ENCODE results near the gene ELMO3. TPM values are rescaled to one million over a fixed set of nuclear protein-coding genes. Genes with fewer than 3 reads are reported as not detected.

ELMO3 gene
- total RNA-seq, 1 experiment from 2014 or later = 1.8 TPM

DNA sequence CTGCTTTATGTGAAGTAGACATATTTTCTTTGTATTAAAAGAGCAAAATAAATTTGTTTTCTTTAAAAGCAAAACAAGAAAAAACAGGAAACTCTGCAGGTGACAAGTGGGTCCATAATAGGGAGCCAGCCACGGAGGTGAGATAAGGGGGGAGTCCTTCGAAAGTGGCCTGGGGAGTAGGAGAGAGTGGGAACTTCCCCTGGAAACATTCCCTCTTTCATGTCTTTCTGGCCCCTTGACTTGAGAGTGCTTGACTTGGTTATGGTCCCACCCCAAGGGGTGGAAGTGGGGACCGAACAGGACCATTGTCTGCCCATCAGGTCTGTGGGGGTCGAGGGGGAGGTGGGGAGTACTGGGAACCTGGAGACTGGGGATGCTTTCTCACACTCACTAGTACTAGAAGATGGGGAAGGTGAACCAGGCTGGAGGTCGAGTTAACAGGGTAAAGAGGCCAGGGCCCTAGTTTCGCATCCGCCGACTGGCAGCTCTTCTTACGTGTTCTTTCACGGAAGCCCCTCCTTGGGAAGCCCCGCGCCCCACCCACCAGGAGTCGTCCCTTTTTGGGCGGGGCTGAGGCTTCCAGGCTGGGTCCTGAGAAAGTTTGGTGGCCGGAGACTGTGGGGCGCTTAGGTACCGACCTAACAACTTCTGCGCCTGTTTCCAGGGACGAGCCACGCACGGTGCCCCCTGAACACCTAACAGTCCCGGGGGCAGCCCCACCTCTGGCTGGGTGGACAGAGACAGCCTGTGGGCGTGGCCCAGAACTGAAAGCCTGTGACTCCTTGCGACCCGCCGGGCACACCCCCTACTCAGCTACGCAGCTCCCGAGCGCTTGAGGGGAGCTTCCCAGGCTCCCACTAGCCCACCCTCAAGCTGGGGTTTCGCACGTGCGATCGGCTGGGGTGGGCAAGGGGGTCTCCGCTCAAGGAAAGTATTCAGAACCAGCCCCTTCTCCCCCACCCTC lies 40.0 kb upstream of the ELMO3 start:
- DNase-seq = peak; percentile 42 to 50
- Histone ChIP-seq H3K9me3 (replicated peaks) (no peaks in the 10 kb centered on the region), H3K4me3 (peak overlapping the region; percentile 87), H3K36me3 (no peaks in the 10 kb centered on the region), H3K27me3 (peaks cover 4% of the 10 kb centered on the region; the same call in 1 of the 2 replicates), H3K27ac (no peak overlapping the region), H3K4me1 (peaks cover 7% of the 10 kb centered on the region; the same call in 1 of the 2 replicates)

DNA sequence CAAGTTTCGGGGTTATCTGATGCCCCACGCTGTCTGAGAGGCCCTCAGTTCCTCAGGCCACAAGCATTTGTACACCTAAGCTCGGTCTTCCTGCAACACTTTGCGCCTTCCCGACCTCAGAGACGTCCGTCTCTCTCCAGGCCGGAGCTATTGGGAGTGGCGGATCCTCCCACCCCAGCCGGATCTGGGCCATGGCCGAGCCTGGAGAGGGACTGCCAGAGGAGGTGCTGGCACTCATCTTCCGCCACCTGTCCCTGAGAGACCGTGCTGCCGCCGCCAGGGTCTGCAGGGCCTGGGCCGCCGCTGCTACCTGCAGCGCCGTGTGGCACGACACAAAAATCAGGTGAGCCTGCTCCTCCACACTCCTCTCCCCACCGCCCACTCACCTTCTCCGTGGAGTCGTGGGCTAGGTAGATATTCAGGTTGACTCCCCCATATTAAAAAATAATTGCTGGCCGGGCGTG lies 37.3 kb upstream of the ELMO3 start:
- no peak overlapping the region for H3K27ac ChIP-seq
- peaks cover 7% of the 10 kb centered on the region; the same call in 1 of the 2 replicates for H3K4me1 ChIP-seq
- H3K36me3 ChIP-seq = no peaks in the 10 kb centered on the region
- no peaks in the 10 kb centered on the region for H3K9me3 ChIP-seq (replicated peaks)
- DNase-seq = no peak
- H3K27me3 ChIP-seq = no peaks in the 10 kb centered on the region
- no peak overlapping the region for H3K4me3 ChIP-seq

DNA sequence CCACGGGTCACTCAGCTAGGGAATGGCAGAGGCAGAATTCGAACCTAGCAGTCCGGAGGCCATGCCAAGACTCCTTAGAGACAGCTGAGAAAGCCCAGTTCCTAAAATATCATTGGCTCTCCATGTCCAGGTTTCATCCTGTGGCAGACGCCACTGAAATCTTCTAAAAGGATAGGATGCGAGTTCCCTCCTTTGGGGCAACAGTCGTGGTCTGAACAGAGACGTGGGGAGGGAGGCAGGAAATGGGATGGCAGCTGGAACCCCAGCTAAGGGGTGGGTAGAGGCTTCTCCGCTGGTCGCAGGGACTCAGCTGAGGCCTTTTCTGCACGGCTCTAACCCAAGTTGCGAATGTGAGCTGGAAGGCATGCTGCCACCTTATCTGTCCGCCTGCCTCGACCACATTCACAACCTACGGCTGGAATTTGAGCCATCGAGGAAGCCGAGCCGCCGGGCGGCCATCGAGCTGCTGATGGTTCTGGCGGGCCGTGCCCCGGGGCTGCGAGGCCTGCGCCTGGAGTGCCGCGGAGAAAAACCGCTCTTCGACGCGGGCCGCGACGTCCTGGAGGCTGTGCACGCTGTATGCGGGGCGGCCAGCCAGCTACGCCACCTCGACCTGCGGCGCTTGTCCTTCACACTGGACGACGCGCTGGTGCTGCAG lies 36.3 kb upstream of the ELMO3 start:
- Histone ChIP-seq H3K4me3 (no peak overlapping the region), H3K4me1 (peaks cover 7% of the 10 kb centered on the region; the same call in 1 of the 2 replicates), H3K27ac (no peak overlapping the region), H3K36me3 (no peaks in the 10 kb centered on the region), H3K27me3 (no peaks in the 10 kb centered on the region), H3K9me3 (replicated peaks) (no peaks in the 10 kb centered on the region)
- DNase-seq = no peak

DNA sequence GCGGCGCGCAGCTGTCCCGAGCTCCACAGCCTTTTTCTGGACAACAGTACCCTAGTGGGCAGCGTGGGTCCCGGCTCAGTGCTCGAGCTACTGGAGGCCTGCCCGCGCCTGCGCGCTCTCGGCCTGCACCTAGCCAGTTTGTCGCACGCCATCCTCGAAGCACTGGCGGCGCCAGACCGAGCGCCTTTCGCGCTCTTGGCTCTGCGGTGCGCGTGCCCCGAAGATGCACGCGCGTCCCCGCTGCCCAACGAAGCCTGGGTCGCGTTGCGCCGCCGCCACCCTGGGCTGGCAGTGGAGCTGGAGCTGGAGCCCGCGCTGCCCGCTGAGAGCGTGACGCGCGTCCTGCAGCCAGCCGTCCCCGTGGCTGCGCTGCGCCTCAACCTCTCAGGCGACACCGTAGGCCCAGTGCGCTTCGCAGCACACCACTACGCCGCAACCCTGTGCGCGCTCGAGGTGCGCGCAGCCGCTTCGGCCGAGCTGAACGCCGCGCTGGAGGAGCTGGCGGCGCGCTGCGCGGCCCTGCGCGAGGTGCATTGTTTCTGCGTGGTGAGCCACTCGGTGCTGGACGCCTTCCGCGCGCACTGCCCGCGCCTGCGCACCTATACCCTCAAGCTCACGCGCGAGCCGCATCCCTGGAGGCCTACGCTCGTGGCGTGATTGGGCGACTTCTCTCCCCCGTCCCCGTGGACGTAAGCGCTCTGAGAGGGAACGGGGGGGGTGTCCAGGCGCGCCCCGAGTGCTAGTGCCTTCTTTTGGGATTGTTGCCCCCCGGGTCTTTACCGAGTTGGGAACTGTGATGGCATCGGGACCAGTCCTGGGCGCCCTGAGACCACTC lies 35.5 kb upstream of the ELMO3 start:
- H3K4me3 ChIP-seq = no peak overlapping the region
- peaks cover 7% of the 10 kb centered on the region for H3K4me1 ChIP-seq
- no peak overlapping the region for H3K27ac ChIP-seq

DNA sequence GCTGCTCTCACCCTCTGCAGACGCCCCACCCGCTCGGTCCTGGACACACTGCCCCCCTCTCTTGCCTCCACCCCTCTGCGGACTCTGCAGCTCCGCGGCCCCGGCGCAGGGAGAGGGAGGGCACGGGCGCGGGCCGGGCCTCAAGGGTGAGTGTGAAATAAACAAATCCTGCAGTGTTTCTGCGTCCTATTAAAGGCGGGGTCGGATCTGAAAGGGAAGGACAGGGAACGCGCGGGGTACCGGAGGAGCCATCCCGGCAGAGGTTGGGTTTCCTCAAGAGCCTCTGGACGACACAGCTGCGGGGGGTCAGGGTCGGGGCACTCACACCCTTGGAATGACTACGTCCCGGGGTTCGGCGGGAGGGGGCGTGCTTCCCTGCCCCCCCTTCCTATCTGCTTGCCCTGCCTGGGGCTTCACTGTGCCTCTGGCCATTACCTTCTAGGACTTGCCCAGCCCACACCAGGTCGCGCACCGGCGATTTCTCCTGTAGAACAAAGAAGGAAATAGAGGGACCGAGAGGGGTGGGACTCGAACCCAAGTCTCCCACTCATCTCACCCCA lies 34.9 kb upstream of the ELMO3 start:
- no peak overlapping the region for H3K4me3 ChIP-seq
- peaks cover 12% of the 10 kb centered on the region for H3K4me1 ChIP-seq
- H3K36me3 ChIP-seq = no peaks in the 10 kb centered on the region
- H3K9me3 ChIP-seq (replicated peaks) = no peaks in the 10 kb centered on the region
- no peak overlapping the region for H3K27ac ChIP-seq
- no peaks in the 10 kb centered on the region for H3K27me3 ChIP-seq
- no peak for DNase-seq

More for the DNA sequence above, 35.5 kb upstream of the ELMO3 start:
- no peak for DNase-seq
- no peaks in the 10 kb centered on the region for H3K36me3 ChIP-seq
- no peaks in the 10 kb centered on the region for H3K9me3 ChIP-seq (replicated peaks)
- no peaks in the 10 kb centered on the region for H3K27me3 ChIP-seq

DNA sequence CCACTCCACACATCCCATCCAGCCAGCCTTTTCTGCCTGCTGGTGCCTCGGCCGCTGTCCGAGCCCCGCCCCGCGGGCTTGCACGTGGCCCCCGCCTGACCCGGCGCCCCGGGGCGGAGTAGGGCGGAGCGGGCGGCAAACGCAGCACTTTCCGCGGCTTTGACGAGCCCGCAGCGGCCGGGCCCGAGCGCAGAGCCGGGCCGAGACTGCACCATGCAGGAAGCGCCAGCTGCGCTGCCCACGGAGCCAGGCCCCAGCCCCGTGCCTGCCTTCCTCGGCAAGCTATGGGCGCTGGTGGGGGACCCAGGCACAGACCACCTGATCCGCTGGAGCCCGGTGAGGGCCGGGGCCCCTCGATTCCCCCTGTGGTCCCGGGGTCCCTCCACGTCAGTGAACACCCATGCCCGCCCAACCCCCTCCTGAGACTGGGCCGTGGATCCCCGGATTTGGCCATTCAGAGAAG lies 34.3 kb upstream of the ELMO3 start, which contains the start of gene HSF4:
TSS of gene HSF4 (plus strand) at position 147 of the 463 bp plus-strand sequence. CDS start at position 214, 67 bp downstream.
- DNase-seq = no peak
- Histone ChIP-seq H3K27ac (no peak within 1 kb of the TSS), H3K4me3 (no peak within 1 kb of the TSS), H3K9me3 (replicated peaks) (no peaks in the 10 kb centered on the region), H3K27me3 (no peaks in the 10 kb centered on the region), H3K36me3 (no peaks in the 10 kb centered on the region), H3K4me1 (peaks cover 15% of the 10 kb centered on the region)

DNA sequence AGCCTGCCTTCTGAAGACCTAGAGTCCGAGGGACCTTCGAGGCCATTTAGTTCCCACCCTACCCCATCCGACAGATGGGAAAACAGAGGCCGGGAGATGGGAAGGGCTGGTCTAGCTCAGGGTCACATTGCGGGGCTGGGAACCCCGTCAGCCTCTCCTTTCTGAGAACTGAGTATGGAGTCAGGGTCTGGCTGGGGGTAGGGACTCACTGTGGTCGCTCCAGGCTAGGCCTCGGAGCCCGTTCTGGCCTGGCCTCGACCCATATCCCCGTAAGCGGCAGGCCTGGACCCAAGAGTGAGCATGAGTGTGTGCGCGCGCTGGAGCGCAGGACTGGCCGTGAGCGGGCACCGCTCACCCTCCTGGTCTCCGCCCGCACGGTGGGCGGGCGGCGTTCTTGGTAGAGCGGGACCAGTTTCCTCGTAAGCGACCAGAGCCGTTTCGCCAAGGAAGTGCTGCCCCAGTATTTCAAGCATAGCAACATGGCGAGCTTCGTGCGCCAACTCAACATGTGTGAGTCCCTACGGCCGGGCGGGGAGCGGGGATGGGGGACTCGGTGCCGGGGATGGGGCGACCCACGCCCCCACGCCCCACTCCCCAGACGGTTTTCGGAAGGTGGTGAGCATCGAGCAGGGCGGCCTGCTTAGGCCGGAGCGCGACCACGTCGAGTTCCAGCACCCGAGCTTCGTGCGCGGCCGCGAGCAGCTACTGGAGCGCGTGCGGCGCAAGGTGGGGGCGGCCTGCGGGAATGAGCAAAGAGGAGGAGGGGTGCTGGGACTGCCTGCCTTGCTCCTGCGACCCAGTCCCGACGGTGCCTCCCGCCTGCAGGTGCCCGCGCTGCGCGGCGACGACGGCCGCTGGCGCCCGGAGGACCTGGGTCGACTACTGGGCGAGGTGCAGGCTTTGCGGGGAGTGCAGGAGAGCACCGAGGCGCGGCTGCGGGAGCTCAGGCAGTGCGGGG lies 33.5 kb upstream of the ELMO3 start:
- no peak overlapping the region for H3K4me3 ChIP-seq
- no peak for DNase-seq
- peaks cover 13% of the 10 kb centered on the region for H3K4me1 ChIP-seq
- no peak overlapping the region for H3K27ac ChIP-seq
- no peaks in the 10 kb centered on the region for H3K36me3 ChIP-seq
- H3K9me3 ChIP-seq (replicated peaks) = no peaks in the 10 kb centered on the region
- no peaks in the 10 kb centered on the region for H3K27me3 ChIP-seq

DNA sequence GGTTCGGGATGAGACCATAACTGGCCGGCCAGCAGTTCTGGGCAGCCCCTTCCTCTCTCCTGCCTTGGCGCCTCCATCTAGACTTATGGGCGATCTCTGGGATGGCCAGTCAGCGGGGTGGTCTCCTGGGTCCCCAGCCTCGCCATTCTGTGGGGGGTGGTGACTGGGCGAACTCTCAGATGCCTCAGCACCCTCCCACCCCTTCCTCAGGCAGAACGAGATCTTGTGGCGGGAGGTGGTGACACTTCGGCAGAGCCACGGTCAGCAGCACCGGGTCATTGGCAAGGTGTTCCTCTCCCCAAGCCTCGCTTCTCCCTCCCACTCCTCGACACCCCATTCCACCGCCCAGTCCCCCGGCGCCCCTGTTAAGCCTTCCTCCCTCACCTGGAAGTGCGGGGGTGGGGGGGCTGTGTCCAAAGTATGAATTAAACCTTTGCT lies 32.8 kb upstream of the ELMO3 start:
- peaks cover 13% of the 10 kb centered on the region for H3K4me1 ChIP-seq
- H3K36me3 ChIP-seq = no peaks in the 10 kb centered on the region
- DNase-seq = no peak
- H3K27ac ChIP-seq = no peak overlapping the region
- H3K27me3 ChIP-seq = no peaks in the 10 kb centered on the region
- H3K9me3 ChIP-seq (replicated peaks) = no peaks in the 10 kb centered on the region
- no peak overlapping the region for H3K4me3 ChIP-seq

DNA sequence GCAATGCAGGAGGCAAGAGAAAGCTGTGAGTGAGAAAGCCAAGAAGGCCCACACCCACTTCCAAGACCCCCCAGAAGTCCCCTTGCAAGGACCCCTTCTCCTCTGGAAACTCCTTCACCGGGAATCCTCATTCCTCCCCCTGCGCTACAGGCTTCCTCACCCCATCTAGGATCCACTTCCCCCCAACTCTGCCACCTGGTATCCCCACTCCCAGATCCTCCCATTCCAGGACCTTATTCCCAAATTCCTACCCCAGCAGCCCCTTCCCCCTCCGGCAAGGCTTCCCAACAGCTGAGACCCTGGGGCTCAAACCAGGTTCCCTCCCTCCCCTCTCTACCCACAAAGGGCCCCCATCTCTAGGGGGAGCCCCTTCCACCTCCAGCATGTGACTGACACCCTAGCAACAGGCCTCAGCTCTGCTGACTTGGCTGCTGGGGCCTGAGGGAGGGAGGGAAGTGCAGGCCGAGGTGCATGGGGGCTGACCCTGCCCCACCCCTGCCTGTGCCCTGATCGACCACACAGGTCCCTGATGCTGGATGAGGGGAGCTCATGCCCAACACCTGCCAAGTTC lies 32.2 kb upstream of the ELMO3 start:
- Histone ChIP-seq H3K36me3 (no peaks in the 10 kb centered on the region), H3K4me1 (peaks cover 19% of the 10 kb centered on the region), H3K27me3 (no peaks in the 10 kb centered on the region)

DNA sequence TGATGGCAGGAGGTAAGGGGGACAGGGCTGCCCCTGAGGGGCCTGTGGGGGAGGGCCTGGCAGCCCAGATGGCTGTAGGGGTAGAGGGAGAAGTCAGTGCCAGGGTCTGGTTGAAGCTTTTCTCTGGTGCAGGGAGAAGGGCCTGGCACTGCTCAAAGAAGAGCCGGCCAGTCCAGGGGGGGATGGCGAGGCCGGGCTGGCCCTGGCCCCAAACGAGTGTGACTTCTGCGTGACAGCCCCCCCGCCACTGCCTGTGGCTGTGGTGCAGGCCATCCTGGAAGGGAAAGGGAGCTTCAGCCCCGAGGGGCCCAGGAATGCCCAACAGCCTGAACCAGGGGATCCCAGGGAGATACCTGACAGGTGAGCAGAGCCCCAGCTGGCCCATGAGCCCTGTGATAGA lies 31.3 kb upstream of the ELMO3 start:
- no peak overlapping the region for H3K4me3 ChIP-seq
- H3K9me3 ChIP-seq (replicated peaks) = no peaks in the 10 kb centered on the region
- no peaks in the 10 kb centered on the region for H3K27me3 ChIP-seq
- peaks cover 19% of the 10 kb centered on the region for H3K4me1 ChIP-seq
- H3K27ac ChIP-seq = no peak overlapping the region
- H3K36me3 ChIP-seq = no peaks in the 10 kb centered on the region
- no peak for DNase-seq

More for the DNA sequence above, 32.2 kb upstream of the ELMO3 start:
- Histone ChIP-seq H3K27ac (no peak overlapping the region), H3K4me3 (no peak overlapping the region), H3K9me3 (replicated peaks) (no peaks in the 10 kb centered on the region)
- DNase-seq = no peak

DNA sequence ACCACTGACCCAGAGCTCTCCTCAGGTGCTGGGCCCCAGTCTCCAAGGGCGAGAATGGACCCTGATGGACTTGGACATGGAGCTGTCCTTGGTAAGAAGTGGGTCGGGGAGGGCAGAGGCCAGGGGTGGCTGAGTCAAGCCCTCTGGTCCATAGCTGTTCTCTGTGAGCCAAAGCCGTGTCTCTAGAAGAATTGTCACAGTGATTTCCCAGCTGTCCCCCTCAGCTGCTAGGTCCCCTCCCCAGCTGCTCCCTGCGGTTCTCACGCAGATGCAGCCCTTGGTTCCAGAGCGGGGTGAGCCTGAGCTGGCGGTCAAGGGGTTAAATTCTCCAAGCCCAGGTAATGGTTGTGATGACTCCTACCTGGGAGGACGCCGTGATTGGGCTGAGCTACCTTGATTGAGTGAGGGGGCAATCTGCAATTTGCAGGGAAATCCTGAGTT lies 29.9 kb upstream of the ELMO3 start:
- H3K27ac ChIP-seq = peak overlapping the region; percentile 82
- no peaks in the 10 kb centered on the region for H3K27me3 ChIP-seq

DNA sequence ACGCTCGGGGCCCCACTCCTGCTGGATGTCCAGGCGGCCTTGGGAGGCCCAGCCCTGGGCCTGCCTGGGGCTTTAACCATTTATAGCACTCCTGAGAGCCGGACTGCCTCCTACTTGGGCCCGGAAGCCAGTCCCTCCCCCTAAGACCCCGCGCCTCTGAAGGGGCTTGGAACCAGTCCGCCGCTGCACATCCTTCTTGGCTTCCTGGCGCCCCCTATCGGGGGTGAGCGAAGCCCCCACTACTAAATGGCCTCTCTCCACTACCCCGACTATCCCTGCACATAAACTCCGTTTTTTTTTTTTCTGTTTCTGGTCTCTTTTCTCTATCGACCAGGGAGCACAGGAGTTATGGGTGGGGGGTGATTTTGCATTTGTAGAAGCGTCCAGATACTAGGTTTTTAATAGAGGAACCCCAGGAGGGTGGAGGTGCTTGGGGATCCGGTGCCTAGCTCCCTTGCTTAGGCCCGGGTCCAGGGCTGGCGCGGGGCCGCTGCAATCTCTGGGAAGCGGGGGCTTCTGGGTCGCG lies 29.2 kb upstream of the ELMO3 start:
- no peaks in the 10 kb centered on the region for H3K9me3 ChIP-seq (replicated peaks)
- peak overlapping the region; percentile 82 for H3K27ac ChIP-seq
- no peaks in the 10 kb centered on the region for H3K27me3 ChIP-seq
- peaks cover 26% of the 10 kb centered on the region for H3K4me1 ChIP-seq
- H3K36me3 ChIP-seq = no peaks in the 10 kb centered on the region
- peak; percentile 92 to 94 for DNase-seq
- peak overlapping the region; percentile 69 for H3K4me3 ChIP-seq

More for the DNA sequence above, 29.9 kb upstream of the ELMO3 start:
- H3K4me1 ChIP-seq = peaks cover 26% of the 10 kb centered on the region
- H3K36me3 ChIP-seq = no peaks in the 10 kb centered on the region
- DNase-seq = peak; percentile 51 to 70
- H3K4me3 ChIP-seq = peak overlapping the region; percentile 69
- H3K9me3 ChIP-seq (replicated peaks) = no peaks in the 10 kb centered on the region
